Stimulated activated CD8-positive, alpha-beta memory T cell treated with anti-CD3 and anti-CD28 coated beads, Interleukin-15, amount 100 ng/mL, for 48 hours (primary cell): ENCODE data around the gene RRN3.
"Not testable (repeated sequence)": the region's sequence is repeated elsewhere in the genome, so short reads cannot be mapped to it uniquely, and the experiment has no call there.

Experiments
- DNase-seq, 2 donors: peaks; one replicate each; pipeline ENCODE4 v3.0.0-alpha.2; 2020; ENCODE audit warnings: low read depth in 2 of 2

Gene RRN3

GRCh38 chr16:15093955-15094827 is at the start of gene RRN3:
RRN3 (minus strand) TSS chr16:15094272; CDS start chr16:15094233, 39 bp downstream.
- peak; percentile 84 to 85 for DNase-seq

GRCh38 chr16:15143601-15144091 is 49.6 kb upstream of the RRN3 start:
- not testable (repeated sequence) for DNase-seq

- DNase-seq = not testable (repeated sequence)
Observed at GRCh38 chr16:15142891-15143600, 49.0 kb upstream of the RRN3 start.

GRCh38 chr16:15142107-15142890 is 48.2 kb upstream of the RRN3 start:
- not testable (repeated sequence) for DNase-seq

- no peak for DNase-seq
Observed at GRCh38 chr16:15141586-15141985, 47.5 kb upstream of the RRN3 start.

GRCh38 chr16:15140444-15141365 is 46.6 kb upstream of the RRN3 start:
- not testable (repeated sequence) for DNase-seq

- not testable (repeated sequence) for DNase-seq
Observed at GRCh38 chr16:15137514-15137913, 43.4 kb upstream of the RRN3 start.

GRCh38 chr16:15135483-15136360 is 41.6 kb upstream of the RRN3 start:
- not testable (repeated sequence) for DNase-seq

GRCh38 chr16:15134752-15135482 is 40.8 kb upstream of the RRN3 start:
- not testable (repeated sequence) for DNase-seq

GRCh38 chr16:15133554-15133953 is 39.5 kb upstream of the RRN3 start:
- not testable (repeated sequence) for DNase-seq

GRCh38 chr16:15132719-15133428 is 38.8 kb upstream of the RRN3 start:
- DNase-seq = not testable (repeated sequence)

- DNase-seq = not testable (repeated sequence)
Observed at GRCh38 chr16:15130943-15131700, 37.0 kb upstream of the RRN3 start.

- not testable (repeated sequence) for DNase-seq
Observed at GRCh38 chr16:15130256-15130932, 36.3 kb upstream of the RRN3 start.

- not testable (repeated sequence) for DNase-seq
Observed at GRCh38 chr16:15127641-15128425, 33.8 kb upstream of the RRN3 start.

- DNase-seq = not testable (repeated sequence)
Observed at GRCh38 chr16:15100372-15100987, 6.4 kb upstream of the RRN3 start.
